GM12874 (cell line): Measurements from ENCODE around the gene TSPAN4.

Source experiments
- TF ChIP-seq, protein P1 (sequence below): IDR thresholded peaks from 2 replicates; pipeline ENCODE4 v1.5.1; 2011; ENCODE audit warnings: low read depth, mild to moderate bottlenecking, control low read depth, low read length, moderate library complexity; ENCODE audit not compliant: insufficient read depth

Gene TSPAN4

GRCh38 chr11:826836-827145, 15.9 kb upstream of the TSPAN4 start:
- TF ChIP-seq, protein P1, sequence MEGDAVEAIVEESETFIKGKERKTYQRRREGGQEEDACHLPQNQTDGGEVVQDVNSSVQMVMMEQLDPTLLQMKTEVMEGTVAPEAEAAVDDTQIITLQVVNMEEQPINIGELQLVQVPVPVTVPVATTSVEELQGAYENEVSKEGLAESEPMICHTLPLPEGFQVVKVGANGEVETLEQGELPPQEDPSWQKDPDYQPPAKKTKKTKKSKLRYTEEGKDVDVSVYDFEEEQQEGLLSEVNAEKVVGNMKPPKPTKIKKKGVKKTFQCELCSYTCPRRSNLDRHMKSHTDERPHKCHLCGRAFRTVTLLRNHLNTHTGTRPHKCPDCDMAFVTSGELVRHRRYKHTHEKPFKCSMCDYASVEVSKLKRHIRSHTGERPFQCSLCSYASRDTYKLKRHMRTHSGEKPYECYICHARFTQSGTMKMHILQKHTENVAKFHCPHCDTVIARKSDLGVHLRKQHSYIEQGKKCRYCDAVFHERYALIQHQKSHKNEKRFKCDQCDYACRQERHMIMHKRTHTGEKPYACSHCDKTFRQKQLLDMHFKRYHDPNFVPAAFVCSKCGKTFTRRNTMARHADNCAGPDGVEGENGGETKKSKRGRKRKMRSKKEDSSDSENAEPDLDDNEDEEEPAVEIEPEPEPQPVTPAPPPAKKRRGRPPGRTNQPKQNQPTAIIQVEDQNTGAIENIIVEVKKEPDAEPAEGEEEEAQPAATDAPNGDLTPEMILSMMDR = no peak

DNA sequence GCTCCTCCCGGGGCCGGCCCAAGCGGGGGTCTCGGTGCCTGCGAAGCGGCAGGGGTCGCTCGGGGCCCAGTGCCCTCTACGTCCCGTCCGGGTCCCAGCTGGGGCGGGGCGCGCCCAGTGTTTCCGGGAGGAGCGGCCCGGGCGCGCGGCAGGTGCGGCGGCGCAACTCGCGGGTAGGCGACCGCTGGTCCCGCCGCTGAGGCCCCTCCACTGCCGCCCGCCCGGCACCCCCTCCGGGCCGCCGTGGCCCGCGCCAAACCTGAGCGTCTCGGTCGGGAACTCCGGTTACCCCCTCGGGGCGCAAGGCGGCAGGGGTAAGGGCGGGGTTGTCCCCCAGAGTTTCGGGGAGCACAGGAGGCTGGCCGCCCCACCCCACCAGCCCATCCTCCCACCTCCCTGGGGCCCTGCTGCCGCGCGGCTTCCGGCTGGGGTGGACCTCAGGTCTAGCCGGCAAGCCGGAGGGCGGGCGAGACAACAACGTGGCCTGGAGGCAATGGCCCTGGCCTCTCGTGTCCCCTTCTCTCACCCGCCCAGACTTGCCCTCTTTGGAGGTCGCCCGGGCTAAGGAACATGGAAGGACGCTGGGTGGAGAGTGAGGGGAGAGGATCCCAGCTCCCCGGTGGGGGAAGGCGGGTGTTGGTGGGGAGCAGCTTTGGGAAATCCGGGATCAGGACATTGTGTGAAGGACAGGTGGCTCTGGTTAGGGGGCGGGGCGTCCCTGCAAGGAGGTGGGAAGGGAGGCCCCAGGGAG, 15.3 kb upstream of the TSPAN4 start:
- TF ChIP-seq, protein P1 = 0 out of 2 replicates have a peak, but pooled peaks have one; percentile 1

DNA sequence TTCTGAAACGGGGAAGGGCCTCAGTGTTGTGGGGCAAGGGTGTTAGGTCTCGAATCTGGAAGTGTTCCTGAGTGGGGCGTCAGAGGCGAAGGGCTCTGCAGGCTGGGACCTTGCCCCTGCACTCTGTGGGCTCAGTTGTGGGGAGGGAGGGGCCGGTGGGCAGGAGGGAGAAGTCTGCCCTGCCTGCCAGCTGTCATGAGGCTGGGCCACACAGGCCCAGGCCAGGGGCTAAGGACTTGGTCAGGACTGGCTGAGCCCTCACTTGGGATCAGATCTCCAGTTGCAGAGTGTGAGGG, 14.8 kb upstream of the TSPAN4 start, which contains the start of gene CRACR2B:
Gene CRACR2B (plus strand): TSS at position 23 of the 296 bp plus-strand sequence. CDS start 689 bp downstream, outside the sequence.
- TF ChIP-seq, protein P1 = no peak

DNA sequence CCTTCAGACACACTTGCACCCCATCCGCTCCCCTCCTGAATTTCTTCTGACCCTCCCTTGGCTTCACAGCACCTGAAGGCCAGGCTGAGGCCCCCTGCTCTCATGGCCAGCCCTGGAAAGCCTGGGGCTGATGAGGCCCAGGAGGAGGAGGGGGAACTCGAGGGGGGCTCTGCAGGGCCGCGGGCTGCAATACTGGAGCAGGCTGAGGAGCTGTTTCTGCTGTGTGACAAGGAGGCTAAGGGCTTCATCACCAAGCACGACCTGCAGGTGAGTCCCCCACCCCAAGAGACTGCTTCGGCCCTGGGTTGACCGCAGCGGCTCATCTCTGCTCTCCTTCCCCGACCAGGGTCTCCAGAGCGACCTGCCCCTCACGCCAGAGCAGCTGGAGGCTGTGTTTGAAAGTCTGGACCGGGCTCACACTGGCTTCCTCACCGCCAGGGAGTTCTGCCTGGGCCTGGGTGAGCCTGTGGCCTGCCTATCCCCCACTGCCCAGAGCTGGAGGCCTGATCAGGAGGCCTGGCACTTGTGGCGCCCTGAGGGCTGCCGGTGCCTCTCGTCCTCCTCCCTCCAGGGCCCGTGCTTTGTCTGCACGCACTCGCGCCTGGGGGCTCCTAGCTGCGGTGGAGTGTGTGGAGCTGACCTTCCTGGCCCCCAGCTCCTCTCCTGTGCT, 14.0 kb upstream of the TSPAN4 start:
- TF ChIP-seq, protein P1 = no peak

DNA sequence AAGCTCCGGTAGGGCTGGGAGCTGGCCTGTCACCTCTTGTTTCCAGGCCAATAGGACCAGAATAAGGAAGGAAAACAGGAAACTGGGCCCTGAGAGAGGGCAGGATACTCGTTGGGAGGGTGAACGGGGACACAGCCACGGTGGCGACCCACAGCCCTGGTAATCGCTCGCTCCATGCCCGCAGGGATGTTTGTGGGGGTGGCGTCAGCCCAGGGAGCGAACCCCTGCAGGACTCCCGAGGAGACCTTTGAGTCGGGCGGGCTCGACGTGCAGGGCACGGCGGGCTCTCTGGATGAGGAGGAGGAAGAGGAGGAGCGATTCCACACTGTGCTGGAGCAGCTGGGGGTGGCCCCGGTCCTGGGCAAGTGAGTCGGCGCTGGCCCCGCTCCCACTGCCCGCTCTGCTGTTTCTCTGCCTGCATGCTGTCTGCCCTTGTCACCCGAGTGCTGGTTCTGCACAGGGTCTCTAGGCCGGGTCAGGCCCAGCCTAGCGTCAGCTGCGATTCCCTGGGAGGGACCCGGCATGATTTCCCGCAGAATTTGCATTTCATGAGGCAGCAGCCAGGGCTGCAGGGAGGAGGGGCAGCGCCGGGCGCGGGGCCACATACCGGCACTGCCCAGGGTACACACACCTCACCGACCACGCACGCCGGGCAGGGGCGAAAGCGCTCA, 13.3 kb upstream of the TSPAN4 start:
- TF ChIP-seq, protein P1 = no peak

- TF ChIP-seq, protein P1 = no peak
Observed at GRCh38 chr11:829847-830294, 12.8 kb upstream of the TSPAN4 start.
